GM12801 (cell line): ENCODE measurements around the gene DICER1.

Experiments used
- CTCF ChIP-seq: IDR thresholded peaks from one replicate; pipeline ENCODE4 v1.5.1; 2011; ENCODE audit warnings: control low read depth; ENCODE audit not compliant: insufficient read length; ENCODE audit errors: extremely low read depth

The DICER1 gene

DNA sequence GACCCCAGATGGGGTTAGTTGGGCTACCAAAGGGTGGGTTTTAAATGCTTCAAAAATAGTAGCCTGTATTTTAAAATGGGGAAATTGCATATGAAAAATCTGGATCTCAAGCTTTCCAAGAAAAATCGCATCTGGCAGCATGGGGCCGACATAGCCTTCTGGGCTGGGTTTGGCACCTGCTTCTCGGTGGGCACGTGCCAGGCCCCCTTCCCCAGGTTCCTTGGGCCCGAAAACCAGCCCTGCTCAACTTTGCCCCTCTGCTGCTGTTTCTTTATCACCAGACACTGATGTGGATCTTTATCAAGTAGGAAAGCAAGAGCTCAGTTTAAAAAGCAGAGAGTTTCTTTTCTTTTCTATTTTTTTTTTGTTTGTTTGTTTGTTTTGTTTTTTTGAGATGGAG is 95.1 kb downstream of the DICER1 start:
- TF ChIP-seq CTCF: no peak

DNA sequence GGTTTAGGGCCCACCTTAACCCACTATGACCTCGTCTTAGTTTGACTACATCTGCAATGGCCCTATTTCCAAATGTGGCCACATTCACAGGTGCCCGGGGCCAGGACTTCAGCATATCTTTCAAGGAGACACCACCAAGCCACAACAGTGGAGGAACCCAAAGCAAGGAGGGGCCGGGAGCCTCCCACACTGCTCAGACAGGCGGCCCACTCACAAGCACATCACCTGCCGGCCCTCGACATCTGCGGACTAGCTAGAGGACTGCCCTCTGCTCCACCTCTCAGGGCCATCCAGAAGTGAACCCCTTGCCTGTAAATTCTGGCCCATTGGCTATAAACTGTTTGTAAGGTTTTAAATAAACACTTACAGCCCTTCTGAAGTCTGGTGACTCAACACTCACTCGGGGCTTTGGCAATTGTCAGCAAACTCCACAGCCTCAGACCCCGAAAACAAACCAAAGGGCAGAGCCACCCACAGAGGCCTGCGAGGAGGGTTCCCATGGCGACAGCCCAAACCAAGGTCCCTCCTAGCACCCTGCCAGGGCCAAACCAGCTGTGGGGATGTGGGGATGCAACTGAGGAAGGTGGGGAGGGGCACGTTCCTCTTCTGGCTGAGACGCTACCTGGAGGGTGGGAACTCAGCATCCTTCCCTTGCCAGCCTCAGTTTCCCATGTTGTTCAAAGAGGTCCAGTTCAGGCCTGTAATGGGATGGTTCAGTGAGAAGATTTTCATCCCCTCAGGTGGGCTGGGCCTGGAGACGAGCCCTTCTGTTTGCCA is 95.8 kb downstream of the DICER1 start:
- no peak for TF ChIP-seq CTCF

GRCh38 chr14:95059126-95059525 is 98.2 kb downstream of the DICER1 start:
- no peak for TF ChIP-seq CTCF

GRCh38 chr14:95058491-95058890 is 98.8 kb downstream of the DICER1 start:
- TF ChIP-seq CTCF: no peak

- TF ChIP-seq CTCF: no peak
Observed at GRCh38 chr14:95057851-95058250, 99.5 kb downstream of the DICER1 start.

DNA sequence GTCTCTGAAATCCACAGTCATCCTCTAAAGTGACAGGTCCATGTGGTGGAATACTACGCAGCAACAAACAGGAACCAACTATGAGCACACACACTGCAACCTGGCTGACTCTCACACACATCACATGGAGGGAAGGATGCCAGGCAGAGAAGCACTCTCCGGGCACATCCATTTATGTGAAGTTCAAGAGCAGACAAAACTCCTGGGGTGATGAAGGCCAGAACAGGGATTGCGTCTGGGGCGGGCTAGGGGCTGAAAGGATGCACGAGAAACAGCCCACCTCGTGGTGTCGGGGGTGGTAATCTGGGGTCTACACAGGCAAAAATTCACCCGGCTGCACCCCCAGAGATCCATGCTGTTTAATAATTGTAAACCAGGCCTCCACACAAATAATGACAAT is 100.2 kb downstream of the DICER1 start:
- TF ChIP-seq CTCF: no peak

GRCh38 chr14:95056476-95056875 is 100.9 kb downstream of the DICER1 start:
- TF ChIP-seq CTCF: no peak
